DOHH2 (cell line): ENCODE results near the gene ATXN7L3.

ENCODE experiments used
- EZH2phosphoT487 ChIP-seq: fragments of 200-600 bp; sonication (generic); IDR thresholded peaks from 2 replicates; pipeline ENCODE4 v1.6.1; 2017; ENCODE audit warnings: borderline replicate concordance, mild to moderate bottlenecking, antibody characterized with exemption, low read length, moderate library complexity, mixed read lengths
- TF ChIP-seq, protein P1 (sequence below): fragments of 200-600 bp; sonication (generic); IDR thresholded peaks from one replicate; pipeline ENCODE4 v1.5.1; 2014; ENCODE audit warnings: antibody characterized with exemption, mild to moderate bottlenecking, low read depth, low read length; ENCODE audit not compliant: poor library complexity, severe bottlenecking

DNA sequence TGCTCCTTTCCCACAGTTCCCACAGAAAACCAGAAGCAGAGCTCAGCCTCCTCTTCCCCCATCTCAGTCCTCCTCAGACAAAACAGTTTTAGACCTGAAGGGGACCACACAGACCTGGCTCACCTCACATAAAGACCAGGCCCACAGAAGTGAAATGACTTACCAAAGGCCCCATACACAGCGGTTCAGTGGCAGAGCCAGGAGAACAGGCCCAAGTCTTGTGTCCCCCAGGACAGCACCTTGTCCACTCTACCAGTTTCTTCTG lies 14.5 kb upstream of the ATXN7L3 start:
- TF ChIP-seq, protein P1, sequence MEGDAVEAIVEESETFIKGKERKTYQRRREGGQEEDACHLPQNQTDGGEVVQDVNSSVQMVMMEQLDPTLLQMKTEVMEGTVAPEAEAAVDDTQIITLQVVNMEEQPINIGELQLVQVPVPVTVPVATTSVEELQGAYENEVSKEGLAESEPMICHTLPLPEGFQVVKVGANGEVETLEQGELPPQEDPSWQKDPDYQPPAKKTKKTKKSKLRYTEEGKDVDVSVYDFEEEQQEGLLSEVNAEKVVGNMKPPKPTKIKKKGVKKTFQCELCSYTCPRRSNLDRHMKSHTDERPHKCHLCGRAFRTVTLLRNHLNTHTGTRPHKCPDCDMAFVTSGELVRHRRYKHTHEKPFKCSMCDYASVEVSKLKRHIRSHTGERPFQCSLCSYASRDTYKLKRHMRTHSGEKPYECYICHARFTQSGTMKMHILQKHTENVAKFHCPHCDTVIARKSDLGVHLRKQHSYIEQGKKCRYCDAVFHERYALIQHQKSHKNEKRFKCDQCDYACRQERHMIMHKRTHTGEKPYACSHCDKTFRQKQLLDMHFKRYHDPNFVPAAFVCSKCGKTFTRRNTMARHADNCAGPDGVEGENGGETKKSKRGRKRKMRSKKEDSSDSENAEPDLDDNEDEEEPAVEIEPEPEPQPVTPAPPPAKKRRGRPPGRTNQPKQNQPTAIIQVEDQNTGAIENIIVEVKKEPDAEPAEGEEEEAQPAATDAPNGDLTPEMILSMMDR: no peak
- no peak for TF ChIP-seq EZH2phosphoT487
